ENCODE results near the gene FAM184B. TPM values are rescaled to one million over a fixed set of nuclear protein-coding genes. Genes with fewer than 3 reads are reported as not detected.

The FAM184B gene
- total RNA-seq, 1 donor from 2014 or later: not detected

DNA sequence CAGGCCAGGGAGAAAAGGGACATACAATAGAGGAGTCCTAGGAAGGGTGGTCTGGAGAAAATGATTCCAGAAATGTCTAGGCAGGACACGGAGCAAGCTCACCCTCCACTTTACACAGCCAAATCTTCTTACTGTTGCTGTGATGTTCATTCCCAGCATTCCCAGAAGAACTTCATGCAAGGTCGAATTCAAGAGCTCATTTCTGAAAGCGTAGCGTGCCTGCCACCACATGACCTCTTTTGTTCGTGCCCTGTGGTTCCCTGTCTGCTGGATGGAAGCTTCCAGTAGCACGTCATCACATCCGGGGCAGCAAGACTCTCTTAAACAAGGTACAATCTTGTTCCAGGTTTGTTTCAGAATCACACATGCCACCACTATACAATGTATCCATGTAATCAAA is 57.8 kb downstream of the FAM184B start:
- no peaks in the 10 kb centered on the region for H3K9me3 ChIP-seq
- TF ChIP-seq, protein P1, sequence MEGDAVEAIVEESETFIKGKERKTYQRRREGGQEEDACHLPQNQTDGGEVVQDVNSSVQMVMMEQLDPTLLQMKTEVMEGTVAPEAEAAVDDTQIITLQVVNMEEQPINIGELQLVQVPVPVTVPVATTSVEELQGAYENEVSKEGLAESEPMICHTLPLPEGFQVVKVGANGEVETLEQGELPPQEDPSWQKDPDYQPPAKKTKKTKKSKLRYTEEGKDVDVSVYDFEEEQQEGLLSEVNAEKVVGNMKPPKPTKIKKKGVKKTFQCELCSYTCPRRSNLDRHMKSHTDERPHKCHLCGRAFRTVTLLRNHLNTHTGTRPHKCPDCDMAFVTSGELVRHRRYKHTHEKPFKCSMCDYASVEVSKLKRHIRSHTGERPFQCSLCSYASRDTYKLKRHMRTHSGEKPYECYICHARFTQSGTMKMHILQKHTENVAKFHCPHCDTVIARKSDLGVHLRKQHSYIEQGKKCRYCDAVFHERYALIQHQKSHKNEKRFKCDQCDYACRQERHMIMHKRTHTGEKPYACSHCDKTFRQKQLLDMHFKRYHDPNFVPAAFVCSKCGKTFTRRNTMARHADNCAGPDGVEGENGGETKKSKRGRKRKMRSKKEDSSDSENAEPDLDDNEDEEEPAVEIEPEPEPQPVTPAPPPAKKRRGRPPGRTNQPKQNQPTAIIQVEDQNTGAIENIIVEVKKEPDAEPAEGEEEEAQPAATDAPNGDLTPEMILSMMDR (IDR thresholded peaks at IDR 0.05): no peak
- intact Hi-C loops (cut with DNase I): no loop called here
- H3K36me3 ChIP-seq: no peaks in the 10 kb centered on the region
- H3K4me3 ChIP-seq: no peak overlapping the region
- no peaks in the 10 kb centered on the region for H3K27me3 ChIP-seq
- peaks cover 0 to 2% of the 10 kb centered on the region in 2 donors for H3K4me1 ChIP-seq
- H3K27ac ChIP-seq: no peak overlapping the region
- no peak for DNase-seq (ENCODE audit: low spot score in 2 of 2)

DNA sequence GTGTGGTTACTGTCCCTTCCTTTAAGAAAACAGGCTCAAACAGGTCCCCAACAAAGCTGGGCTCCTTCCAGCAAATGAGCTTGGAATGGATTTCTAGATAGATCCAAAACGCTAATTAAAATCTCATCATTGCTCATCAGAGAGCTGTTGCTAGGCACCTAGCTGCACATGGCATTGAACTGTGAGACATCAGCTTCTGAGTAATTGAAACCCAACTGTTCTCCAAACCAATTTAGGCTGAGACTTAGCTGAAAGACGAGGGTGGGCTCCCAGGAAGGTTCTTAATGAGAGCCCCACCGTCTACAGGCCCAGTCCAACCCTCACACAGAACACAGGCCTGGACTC is 59.1 kb downstream of the FAM184B start:
- no peaks in the 10 kb centered on the region for H3K27me3 ChIP-seq
- H3K4me1 ChIP-seq: peaks cover 0 to 7% of the 10 kb centered on the region in 2 donors
- no peak overlapping the region for H3K27ac ChIP-seq
- no peak overlapping the region for H3K4me3 ChIP-seq
- no peak for DNase-seq (ENCODE audit: low spot score in 2 of 2)
- intact Hi-C loops (cut with DNase I): no loop called here
- H3K36me3 ChIP-seq: no peaks in the 10 kb centered on the region
- TF ChIP-seq, protein P1 (IDR thresholded peaks at IDR 0.05): no peak
- no peaks in the 10 kb centered on the region for H3K9me3 ChIP-seq

DNA sequence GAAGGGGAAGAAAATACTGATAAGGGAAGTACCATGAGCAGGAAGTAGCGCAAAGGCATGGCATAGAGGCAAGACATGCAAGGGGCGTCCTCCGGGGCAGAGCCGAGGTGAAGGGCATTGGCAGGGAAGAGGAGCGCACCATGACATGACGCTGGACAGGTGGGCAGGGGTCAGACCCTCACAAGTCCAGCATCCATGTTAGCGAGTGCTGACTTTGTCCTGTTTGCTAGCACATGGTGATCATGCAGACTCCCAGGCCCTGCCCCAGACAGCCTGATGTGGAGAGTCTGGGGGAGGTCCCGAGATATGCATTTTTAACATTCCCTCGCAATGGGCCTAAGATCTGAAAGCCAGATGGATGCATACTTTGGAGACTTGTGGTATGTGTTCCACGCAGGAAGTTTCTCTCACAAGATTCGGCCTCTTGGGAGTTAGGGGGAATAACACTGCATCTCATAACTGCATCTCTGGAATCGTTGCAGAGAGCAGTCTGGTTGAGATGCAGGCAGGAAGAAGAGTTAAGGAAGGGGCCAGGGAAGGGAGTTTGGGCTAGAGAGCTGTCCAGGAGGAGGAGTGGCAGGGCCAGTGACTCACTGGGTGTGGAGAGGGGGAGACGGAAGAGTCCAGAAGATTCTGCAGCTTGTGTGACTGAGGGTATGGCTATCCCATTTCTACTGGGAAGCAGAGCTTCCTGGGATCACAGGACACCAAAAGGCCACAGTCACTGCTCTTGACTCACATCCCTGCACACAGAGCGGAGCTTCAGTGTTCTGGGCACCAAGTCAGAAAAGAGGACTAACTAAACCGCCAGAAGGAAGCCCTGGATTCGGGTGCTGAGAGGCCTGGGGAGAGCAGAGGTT is 59.7 kb downstream of the FAM184B start:
- Histone ChIP-seq H3K4me3 (no peak overlapping the region), H3K27ac (no peak overlapping the region), H3K4me1 (peaks cover 0 to 7% of the 10 kb centered on the region in 2 donors), H3K9me3 (no peaks in the 10 kb centered on the region), H3K27me3 (no peaks in the 10 kb centered on the region), H3K36me3 (no peaks in the 10 kb centered on the region)
- TF ChIP-seq, protein P1 (IDR thresholded peaks at IDR 0.05): no peak
- DNase-seq (ENCODE audit: low spot score in 2 of 2): no peak
- intact Hi-C loops (cut with DNase I): no loop called here

DNA sequence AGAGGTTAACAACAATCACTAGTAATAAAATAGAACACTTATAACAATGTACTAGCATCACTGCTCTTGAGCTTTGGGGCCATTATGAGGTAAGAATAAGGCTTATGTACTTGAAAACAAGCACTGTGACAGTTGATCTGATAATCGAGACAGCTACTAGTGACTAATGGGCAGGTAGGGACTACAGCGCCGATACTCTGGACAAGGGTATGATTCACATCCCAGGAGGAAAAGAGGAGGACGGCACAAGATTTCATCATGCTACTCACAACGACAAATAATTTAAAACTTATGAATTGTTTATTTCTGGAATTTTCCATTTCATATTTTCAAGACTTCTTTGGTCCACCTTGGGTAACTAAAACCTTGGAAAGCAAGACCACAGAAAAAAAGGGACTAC is 62.3 kb downstream of the FAM184B start:
- Histone ChIP-seq H3K27ac (no peak overlapping the region), H3K4me3 (no peak overlapping the region), H3K9me3 (no peaks in the 10 kb centered on the region), H3K36me3 (no peaks in the 10 kb centered on the region), H3K27me3 (no peaks in the 10 kb centered on the region), H3K4me1 (peaks cover 0 to 7% of the 10 kb centered on the region in 2 donors)
- DNase-seq (ENCODE audit: low spot score in 2 of 2): no peak
- TF ChIP-seq, protein P1 (IDR thresholded peaks at IDR 0.05): no peak
- intact Hi-C loops (cut with DNase I): no loop called here

DNA sequence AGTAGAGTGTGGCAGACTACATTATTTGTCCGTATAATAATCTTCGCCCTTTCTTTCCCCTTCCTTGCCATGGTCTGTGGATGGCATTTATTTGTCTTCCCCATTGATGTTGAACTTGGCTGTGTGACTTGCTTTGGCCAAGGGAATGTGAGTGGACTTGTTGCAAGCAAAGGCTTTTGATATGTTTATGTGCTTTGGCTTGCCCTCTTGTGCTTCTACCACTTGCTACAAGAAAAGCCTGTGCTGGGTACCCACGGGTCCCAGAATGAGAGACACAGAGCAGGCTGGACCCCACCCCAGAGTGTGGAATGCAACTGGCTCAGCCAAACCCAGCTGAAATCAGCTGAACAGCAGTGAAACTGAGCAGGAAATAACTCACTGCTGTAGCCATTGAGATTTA is 63.0 kb downstream of the FAM184B start:
- DNase-seq (ENCODE audit: low spot score in 2 of 2): no peak
- H3K36me3 ChIP-seq: no peaks in the 10 kb centered on the region
- TF ChIP-seq, protein P1 (IDR thresholded peaks at IDR 0.05): no peak
- H3K4me1 ChIP-seq: peaks cover 0 to 7% of the 10 kb centered on the region in 2 donors
- no peaks in the 10 kb centered on the region for H3K27me3 ChIP-seq
- no peaks in the 10 kb centered on the region for H3K9me3 ChIP-seq
- intact Hi-C loops (cut with DNase I): no loop called here
- no peak overlapping the region for H3K4me3 ChIP-seq
- H3K27ac ChIP-seq: no peak overlapping the region

Measured in ascending aorta (tissue), 2 donors.